Measurements from ENCODE around the gene PGLYRP4.

PGLYRP4 gene

DNA sequence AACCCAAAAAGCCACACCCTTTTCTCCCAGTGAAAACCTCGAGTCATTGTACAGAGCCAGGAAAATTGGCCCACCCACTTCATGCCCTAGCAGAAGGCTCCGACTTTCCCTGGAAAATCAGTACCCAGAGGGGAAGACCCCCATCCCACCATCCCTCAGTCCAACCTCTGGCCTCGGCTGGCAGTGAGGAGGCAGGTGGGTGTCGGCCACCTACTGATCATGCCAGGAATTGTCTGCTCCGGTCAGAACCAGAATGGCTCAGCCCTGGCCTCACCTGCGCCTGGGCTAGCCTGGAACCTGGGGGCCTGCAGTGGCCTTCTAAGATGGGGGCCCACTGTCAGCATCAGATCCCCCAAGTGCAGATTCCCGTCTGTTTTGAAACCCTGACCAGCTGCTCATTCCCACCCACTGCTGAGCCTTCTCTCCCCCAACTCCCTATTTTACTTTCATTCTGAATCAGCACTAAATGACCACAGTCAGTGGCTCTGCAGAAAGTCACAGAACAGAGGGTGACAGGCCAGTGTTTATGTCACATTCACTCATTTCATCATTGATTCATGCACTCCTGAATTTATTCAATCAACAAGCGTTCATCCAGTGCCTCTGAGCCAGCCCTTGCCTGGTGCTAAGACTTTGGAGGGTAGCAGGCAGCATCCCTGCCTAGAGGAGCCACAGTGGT is 6.0 kb upstream of the PGLYRP4 start:
- Histone ChIP-seq H3K27me3 (replicated peaks; ENCODE audit: control insufficient read depth, insufficient read depth, low read length) (no peaks in the 10 kb centered on the region; the same call in none of the 2 replicates), H3K4me3 (replicated peaks; ENCODE audit: low read depth, low read length) (no peak overlapping the region), H3K36me3 (ENCODE audit: control insufficient read depth, insufficient read depth, low read length) (no peaks in the 10 kb centered on the region)
- TF ChIP-seq, protein P1, sequence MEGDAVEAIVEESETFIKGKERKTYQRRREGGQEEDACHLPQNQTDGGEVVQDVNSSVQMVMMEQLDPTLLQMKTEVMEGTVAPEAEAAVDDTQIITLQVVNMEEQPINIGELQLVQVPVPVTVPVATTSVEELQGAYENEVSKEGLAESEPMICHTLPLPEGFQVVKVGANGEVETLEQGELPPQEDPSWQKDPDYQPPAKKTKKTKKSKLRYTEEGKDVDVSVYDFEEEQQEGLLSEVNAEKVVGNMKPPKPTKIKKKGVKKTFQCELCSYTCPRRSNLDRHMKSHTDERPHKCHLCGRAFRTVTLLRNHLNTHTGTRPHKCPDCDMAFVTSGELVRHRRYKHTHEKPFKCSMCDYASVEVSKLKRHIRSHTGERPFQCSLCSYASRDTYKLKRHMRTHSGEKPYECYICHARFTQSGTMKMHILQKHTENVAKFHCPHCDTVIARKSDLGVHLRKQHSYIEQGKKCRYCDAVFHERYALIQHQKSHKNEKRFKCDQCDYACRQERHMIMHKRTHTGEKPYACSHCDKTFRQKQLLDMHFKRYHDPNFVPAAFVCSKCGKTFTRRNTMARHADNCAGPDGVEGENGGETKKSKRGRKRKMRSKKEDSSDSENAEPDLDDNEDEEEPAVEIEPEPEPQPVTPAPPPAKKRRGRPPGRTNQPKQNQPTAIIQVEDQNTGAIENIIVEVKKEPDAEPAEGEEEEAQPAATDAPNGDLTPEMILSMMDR (IDR thresholded peaks at IDR 0.05; ENCODE audit: insufficient read depth, low read length, poor library complexity, severe bottlenecking): no peak
- DNase-seq (ENCODE audit: extremely low read depth, insufficient read length): no peak

- no peaks in the 10 kb centered on the region for H3K36me3 ChIP-seq (ENCODE audit: control insufficient read depth, insufficient read depth, low read length)
- no peak overlapping the region for H3K4me3 ChIP-seq (replicated peaks; ENCODE audit: low read depth, low read length)
- TF ChIP-seq, protein P1 (IDR thresholded peaks at IDR 0.05; ENCODE audit: insufficient read depth, low read length, poor library complexity, severe bottlenecking): peak; percentile 58
- DNase-seq (ENCODE audit: extremely low read depth, insufficient read length): no peak
- no peaks in the 10 kb centered on the region; the same call in none of the 2 replicates for H3K27me3 ChIP-seq (replicated peaks; ENCODE audit: control insufficient read depth, insufficient read depth, low read length)
Measured at GRCh38 chr1:153353226-153353947, 4.7 kb upstream of the PGLYRP4 start.

GRCh38 chr1:153352523-153352922 is 3.9 kb upstream of the PGLYRP4 start:
- TF ChIP-seq, protein P1 (IDR thresholded peaks at IDR 0.05; ENCODE audit: insufficient read depth, low read length, poor library complexity, severe bottlenecking): peak; percentile 81
- no peak for DNase-seq (ENCODE audit: extremely low read depth, insufficient read length)
- Histone ChIP-seq H3K36me3 (ENCODE audit: control insufficient read depth, insufficient read depth, low read length) (no peaks in the 10 kb centered on the region), H3K27me3 (replicated peaks; ENCODE audit: control insufficient read depth, insufficient read depth, low read length) (no peaks in the 10 kb centered on the region; the same call in none of the 2 replicates), H3K4me3 (replicated peaks; ENCODE audit: low read depth, low read length) (no peak overlapping the region)

DNA sequence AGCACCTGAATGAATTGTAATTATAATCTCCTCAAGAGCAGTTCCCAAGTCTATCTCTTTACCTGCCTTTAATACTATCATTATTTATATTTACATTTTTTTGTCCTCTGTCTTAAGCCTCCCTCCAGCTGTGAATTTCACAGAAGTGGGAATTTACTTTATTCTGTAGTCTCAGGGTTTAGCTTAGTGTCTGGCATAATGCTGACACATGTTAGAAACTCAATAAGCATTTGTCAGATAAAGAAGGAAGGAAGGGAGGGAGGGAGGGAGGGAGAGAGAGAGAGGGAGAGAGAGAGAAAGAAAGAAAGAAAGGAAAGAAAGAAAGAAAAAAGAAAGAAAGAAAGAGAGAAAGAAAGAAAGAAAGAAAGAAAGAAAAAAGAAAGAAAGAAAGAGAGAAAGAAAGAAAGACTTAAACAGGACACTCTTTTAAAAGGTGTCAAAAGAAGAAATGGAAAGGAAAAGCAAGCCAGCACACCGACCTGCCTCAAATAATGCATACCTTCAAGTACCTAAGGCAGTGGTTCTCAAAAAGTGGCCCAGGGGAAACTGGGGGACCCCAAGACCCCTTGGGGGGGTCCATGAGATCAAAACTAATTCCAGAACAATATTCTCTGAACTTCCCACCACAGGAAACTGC is 1.8 kb upstream of the PGLYRP4 start:
- DNase-seq (ENCODE audit: extremely low read depth, insufficient read length): no peak
- Histone ChIP-seq H3K27me3 (replicated peaks; ENCODE audit: control insufficient read depth, insufficient read depth, low read length) (no peaks in the 10 kb centered on the region), H3K4me3 (replicated peaks; ENCODE audit: low read depth, low read length) (no peak overlapping the region), H3K36me3 (ENCODE audit: control insufficient read depth, insufficient read depth, low read length) (no peaks in the 10 kb centered on the region)
- TF ChIP-seq, protein P1 (IDR thresholded peaks at IDR 0.05; ENCODE audit: insufficient read depth, low read length, poor library complexity, severe bottlenecking): no peak

DNA sequence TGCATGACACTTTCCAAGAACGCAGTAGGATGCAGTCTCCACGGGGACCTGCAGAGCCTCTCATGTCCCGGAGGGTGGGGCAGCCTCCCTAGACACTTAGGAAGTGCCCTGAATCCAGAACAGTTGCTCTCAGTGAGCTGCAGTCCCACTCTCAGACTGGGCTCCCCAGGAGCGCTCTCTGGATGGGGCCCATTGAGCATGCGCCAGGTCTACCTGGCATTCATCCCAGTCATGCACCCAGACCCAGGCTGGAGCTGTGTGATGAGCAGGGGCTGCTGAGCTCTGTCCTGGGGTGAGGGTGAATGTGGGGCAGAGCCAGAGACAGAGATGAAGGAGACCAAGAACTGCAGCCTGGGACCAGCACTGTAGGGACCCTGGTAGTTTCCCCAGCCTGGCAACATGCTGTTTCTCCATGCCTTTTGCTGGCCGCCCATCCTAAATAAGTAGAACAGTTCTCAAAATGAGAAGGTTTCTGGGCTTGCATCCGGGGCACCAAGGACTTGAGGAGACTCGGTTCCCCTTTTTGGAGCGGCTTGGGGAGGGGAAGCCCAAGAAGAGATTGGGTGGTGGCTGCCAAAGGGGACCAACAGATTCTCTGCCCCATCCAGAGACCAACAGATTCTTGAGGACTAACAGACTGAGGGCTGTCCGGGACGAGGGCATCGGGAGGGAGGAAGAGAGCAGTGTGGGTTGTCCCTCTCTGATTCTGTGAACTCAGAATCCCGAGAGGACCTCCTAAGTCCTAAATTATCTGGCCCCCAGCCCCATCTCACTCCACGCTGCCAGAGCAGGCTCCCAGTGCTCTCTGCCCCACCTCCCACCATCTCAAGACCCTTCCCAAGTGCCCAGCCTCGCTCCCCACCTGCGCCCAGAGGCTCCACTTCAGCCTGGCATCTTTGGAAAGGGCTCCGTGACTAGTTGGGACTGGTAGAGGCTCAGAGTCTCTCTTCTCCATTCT is 1.0 kb upstream of the PGLYRP4 start:
- TF ChIP-seq, protein P1 (IDR thresholded peaks at IDR 0.05; ENCODE audit: insufficient read depth, low read length, poor library complexity, severe bottlenecking): no peak
- DNase-seq (ENCODE audit: extremely low read depth, insufficient read length): no peak
- H3K27me3 ChIP-seq (replicated peaks; ENCODE audit: control insufficient read depth, insufficient read depth, low read length): no peaks in the 10 kb centered on the region
- no peak overlapping the region for H3K4me3 ChIP-seq (replicated peaks; ENCODE audit: low read depth, low read length)
- H3K36me3 ChIP-seq (ENCODE audit: control insufficient read depth, insufficient read depth, low read length): no peaks in the 10 kb centered on the region

Measured in GM06990 (cell line).